Measurements from ENCODE around the gene GLRA3.
"Not testable (repeated sequence)": the region's sequence is repeated elsewhere in the genome, so short reads cannot be mapped to it uniquely, and the experiment has no call there.

Gene GLRA3

GRCh38 chr4:174813292-174813691 lies 15.8 kb downstream of the GLRA3 start:
- DNase-seq: no peak

- DNase-seq: no peak
Observed at GRCh38 chr4:174810834-174811233, 18.2 kb downstream of the GLRA3 start.

- DNase-seq: no peak
Observed at GRCh38 chr4:174808836-174809235, 20.2 kb downstream of the GLRA3 start.

- no peak for DNase-seq
Observed at GRCh38 chr4:174808119-174808518, 20.9 kb downstream of the GLRA3 start.

GRCh38 chr4:174805746-174806145 lies 23.3 kb downstream of the GLRA3 start:
- no peak for DNase-seq

GRCh38 chr4:174794543-174795094 lies 34.4 kb downstream of the GLRA3 start:
- DNase-seq: no peak

- DNase-seq: no peak
Observed at GRCh38 chr4:174789657-174790056, 39.4 kb downstream of the GLRA3 start.

GRCh38 chr4:174778274-174778986 lies 50.6 kb downstream of the GLRA3 start:
- not testable (repeated sequence) for DNase-seq

GRCh38 chr4:174775366-174775765 lies 53.7 kb downstream of the GLRA3 start:
- DNase-seq: no peak

- no peak for DNase-seq
Observed at GRCh38 chr4:174764105-174764729, 64.8 kb downstream of the GLRA3 start.

GRCh38 chr4:174763454-174764104 lies 65.5 kb downstream of the GLRA3 start:
- no peak for DNase-seq

GRCh38 chr4:174761451-174761850 lies 67.6 kb downstream of the GLRA3 start:
- no peak for DNase-seq

GRCh38 chr4:174757736-174758135 lies 71.3 kb downstream of the GLRA3 start:
- DNase-seq: no peak

- DNase-seq: no peak
Observed at GRCh38 chr4:174753021-174753420, 76.0 kb downstream of the GLRA3 start.

GRCh38 chr4:174752026-174752425 lies 77.0 kb downstream of the GLRA3 start:
- DNase-seq: no peak

- DNase-seq: no peak
Observed at GRCh38 chr4:174749091-174749490, 80.0 kb downstream of the GLRA3 start.

- no peak for DNase-seq
Observed at GRCh38 chr4:174746710-174747109, 82.3 kb downstream of the GLRA3 start.

GRCh38 chr4:174742561-174742960 lies 86.5 kb downstream of the GLRA3 start:
- no peak for DNase-seq

- no peak for DNase-seq
Observed at GRCh38 chr4:174739576-174739975, 89.5 kb downstream of the GLRA3 start.

GRCh38 chr4:174734181-174734580 lies 94.9 kb downstream of the GLRA3 start:
- DNase-seq: no peak

- DNase-seq: no peak
Observed at GRCh38 chr4:174717828-174718227, 111.2 kb downstream of the GLRA3 start.

- DNase-seq: no peak
Observed at GRCh38 chr4:174716986-174717770, 111.9 kb downstream of the GLRA3 start.

Data from nucleus accumbens (tissue), 56 donors.